ENCODE measurements around the gene TSPEAR.

DNA sequence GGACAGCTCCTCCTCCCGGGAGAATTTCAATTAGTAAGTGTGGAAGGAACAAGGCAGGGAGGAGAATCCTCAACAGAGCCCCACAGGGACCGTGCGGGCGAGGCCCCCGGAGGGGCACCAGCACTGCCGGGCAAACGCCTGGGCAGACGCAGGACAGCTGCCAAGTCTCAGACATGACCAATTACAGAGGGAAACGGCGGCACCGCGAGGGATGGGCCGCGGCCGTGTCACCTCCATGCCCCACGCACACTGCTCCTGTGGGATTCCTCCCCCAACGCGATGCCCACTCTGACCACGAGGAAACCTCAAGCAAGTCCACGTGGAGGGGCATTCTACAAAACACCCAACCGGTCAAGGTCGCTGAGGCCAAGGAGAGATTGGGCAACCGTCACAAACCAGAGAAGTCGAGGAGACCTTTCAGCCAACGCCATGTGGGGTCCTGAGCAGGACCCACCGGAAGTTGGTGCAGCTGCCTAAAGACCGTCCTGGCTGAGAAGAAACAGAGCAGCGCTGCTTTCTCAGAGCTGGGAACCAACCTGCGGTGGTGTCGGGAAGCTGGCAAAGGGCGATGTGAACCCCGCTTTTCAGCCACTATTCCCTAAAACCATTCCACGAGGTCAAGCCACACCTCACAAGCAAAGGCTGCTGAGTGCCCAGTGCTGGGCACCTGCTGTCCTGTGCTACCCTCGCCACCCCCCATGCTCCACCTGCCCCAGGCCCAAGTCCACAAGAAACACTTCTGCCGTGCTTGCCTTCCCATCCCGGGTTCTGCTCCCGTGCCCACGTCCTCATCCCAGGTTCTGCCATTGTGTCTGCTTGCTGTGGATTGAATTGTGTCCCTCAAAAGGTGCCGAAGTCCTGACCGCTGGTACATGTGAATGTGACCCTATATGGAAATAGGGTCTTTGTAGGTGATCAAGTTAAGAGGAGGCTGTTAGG, 139.3 kb downstream of the TSPEAR start:
- TF ChIP-seq, protein P1, sequence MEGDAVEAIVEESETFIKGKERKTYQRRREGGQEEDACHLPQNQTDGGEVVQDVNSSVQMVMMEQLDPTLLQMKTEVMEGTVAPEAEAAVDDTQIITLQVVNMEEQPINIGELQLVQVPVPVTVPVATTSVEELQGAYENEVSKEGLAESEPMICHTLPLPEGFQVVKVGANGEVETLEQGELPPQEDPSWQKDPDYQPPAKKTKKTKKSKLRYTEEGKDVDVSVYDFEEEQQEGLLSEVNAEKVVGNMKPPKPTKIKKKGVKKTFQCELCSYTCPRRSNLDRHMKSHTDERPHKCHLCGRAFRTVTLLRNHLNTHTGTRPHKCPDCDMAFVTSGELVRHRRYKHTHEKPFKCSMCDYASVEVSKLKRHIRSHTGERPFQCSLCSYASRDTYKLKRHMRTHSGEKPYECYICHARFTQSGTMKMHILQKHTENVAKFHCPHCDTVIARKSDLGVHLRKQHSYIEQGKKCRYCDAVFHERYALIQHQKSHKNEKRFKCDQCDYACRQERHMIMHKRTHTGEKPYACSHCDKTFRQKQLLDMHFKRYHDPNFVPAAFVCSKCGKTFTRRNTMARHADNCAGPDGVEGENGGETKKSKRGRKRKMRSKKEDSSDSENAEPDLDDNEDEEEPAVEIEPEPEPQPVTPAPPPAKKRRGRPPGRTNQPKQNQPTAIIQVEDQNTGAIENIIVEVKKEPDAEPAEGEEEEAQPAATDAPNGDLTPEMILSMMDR (IDR thresholded peaks at IDR 0.05; ENCODE audit: low read depth, low read length): no peak
- no peak for TF ChIP-seq POLR2A (IDR thresholded peaks at IDR 0.05; ENCODE audit: extremely low read depth, insufficient read length)

Data from NB4 (cell line).